Measurements from ENCODE around the gene CRTC3.
A peak's percentile ranks its signal among the peaks of the same experiment; 100 is the strongest.
"Not testable (repeated sequence)": the region's sequence is repeated elsewhere in the genome, so short reads cannot be mapped to it uniquely, and the experiment has no call there.

Gene CRTC3

DNA sequence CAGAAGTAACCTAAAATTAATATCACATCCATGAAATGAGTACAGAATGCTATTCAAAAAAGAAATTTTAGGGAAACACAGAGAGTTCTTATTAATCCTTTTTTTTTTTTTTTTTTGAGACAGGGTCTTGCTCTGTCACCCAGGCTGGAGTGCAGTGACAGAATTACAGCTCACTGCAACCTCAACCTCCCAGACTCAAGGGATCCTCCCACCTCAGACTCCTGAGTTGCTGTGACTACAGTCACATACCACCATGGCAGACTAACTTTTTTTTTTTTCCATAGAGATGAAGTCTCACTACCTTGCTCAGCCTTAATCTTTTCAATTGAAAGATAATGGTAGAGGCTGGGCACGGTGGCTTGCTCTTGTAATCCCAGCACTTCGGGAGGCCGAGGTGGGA, 6.3 kb upstream of the CRTC3 start:
- DNase-seq (ENCODE audit: low spot score): no peak

DNA sequence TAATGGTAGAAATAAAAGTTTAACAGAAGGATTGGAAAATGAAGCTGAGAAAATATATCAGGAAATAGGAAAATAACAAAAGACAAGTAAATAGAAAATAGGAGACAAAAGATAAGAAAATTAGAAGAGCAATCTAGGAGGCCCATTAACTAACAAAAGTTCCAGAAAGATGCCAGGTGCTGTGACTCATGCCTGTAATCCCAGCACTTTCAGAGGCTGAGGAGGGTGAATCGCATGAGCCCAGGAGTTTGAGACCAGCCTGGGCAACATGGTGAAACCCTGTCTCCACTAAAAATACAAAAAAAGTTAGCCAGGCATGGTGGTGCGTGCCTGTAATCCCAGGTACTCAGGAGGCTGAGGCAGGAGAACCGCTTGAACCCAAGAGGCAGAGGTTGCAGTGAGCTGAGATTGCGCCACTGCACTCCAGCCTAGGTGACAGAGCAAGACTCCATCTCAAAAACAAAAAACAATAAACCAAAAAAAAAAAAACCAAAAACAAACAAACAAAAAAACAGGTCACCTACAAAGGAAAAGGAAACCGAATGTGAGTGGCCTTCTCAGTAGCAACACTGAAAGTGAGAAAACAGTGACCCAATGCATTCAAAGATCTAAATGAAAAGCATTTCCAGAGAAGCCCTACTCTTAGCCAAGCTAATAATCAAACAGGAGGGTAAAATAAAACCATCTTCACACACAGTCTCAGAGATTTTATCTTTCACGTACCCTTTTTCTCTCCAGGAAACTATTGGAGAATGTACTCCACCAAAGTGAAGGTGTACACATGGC, 5.5 kb upstream of the CRTC3 start:
- not testable (repeated sequence) for DNase-seq (ENCODE audit: low spot score)

DNA sequence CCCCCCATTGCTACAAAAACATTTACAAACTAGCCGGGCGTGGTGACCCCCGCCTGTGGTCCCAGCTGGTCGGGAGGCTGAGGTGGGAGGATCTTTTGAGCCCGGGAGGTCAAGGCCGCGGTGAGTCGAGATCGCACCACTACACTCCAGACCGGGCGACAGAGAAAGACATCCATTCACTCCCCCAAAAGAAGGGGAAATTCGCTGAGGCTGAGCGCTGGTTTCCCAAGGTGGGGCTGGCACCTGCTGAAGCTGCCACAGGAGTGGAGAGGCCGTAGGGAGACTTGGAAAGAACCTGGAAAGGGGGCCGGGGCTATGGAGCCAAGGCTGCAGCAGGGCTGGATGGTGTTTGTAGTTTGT, 732 bp upstream of the CRTC3 start:
- peak; percentile 31 for DNase-seq (ENCODE audit: low spot score)

DNA sequence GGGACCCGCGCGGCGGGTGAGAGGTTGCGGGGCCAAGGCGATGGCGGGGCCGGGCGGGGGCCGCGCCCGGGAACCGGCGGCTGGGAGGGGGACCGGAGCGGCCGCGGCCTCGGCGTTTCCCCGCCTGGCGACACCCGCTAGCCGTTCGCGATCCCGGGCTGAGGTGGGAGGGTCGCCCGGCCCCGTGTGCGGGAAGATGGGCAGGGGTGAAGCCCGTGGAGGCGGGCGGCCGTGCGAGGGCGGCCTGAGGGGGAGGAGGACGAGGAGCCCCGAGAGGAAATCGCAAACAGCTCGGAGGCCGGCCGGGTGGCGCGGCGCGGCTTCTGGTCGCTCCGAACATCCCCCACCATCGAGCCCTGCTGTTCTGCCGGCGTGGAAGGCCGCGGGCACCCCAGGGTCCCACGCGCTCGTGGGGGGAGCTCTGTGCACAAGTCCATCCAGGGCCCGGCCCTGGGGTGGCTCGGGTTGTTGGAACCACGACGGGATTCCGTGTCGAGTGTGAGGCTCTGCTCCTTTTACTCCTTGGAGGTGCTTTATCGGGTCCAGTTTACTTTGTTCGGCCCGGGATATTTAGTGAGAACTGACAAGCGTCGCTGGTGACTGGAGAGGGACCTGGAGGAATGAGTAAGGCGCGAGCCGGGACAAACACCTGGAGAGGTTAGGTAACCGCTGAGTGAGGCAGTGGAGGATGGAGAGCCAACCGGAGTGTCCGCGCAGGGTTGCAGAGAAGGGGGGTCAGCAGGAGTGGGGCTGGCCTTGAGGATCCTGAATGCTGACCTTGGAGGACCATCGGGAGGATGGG, 728 bp downstream of the CRTC3 start:
- peak; percentile 45 for DNase-seq (ENCODE audit: low spot score)

DNA sequence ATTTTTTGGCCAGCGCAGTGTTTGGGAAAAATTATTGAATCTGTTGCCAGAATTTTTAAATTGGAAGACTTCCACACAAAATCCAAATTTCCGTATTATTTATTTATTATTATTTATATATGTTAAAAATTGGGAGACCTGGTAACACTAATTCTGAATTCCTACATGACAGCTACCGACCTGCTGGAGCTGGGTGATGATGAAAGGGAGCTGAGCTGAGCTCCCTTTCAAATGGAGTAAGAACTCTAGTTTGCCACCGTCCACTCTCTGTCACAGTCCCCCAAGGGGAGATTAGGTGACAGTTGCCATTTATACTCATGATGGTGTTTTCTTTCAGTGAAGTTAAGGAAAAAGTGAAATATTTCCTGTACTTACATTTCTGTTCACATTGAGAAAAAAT, 1.4 kb downstream of the CRTC3 start:
- peak; percentile 28 for DNase-seq (ENCODE audit: low spot score)

DNA sequence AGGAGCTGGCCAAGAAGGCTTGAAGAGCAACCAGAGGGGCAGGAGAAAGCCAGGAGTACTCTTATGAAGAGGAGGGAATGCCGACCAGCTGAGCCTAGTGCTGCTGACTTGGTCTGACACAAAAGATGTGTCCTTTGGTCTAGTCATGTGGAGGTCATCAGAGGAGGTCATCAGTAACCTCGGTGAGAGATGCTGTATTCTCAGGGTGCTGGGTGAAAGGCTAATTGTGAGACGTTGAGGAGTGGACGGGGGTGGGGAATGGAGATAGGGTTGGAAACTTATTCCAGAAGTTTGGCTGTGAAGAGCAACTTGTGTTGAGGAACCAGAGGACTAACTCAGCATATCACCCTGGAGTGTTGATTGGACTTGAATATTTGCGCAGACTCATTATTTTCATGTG, 5.5 kb downstream of the CRTC3 start:
- no peak for DNase-seq (ENCODE audit: low spot score)

DNA sequence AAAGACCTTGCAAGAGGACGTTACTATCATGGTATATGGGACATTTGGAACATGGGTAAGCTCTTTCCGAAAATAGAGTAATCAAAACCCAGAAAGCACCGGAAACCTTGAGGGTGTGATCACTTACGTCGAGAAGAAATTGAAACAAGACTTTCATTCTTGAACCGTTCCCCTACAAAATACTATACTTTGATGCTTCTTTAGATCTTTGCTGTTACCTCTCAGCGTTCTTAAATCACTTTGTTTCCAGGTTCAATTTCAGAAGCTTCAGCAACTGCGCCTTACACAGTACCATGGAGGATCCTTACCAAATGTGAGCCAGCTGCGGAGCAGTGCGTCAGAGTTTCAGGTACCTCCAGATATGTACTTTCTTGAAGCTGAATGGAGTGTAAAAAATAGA, 10.1 kb downstream of the CRTC3 start:
- no peak for DNase-seq (ENCODE audit: low spot score)

DNA sequence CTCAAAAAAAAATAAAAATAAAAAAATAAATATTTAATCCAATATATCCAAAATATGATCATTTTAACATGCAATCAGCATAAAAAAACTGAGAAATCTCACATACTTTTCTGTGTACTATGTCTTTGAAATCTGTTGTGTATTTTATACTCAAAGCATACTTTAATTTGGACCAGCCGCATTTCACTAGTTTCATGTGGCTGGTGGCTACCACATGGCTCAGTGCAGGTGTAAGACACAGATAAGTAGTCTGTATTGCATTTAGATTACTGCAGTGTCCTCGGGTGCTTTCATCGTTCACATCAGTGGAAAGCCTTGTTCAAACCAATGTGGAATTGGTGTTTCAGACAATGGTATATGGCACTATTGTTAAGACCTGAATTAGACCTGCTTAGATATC, 11.0 kb downstream of the CRTC3 start:
- no peak for DNase-seq (ENCODE audit: low spot score)

DNA sequence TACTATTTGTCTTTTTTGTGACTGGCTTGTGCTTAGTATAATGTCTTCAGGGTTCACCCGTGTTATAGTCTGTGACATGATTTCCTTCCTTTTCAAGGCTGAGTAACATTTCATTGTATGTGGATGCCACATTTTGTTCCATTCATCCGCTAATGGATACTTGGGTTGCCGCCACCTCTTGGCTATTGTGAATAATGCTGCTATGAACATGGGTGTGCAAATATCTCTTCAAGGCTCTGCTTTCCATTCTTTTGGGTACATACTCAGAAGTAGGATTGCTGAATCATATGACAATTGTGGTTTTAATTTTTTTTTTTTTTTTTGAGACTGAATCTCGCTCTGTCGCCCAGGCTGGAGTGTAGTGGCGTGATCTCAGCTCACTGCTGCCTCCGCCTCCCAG, 15.4 kb downstream of the CRTC3 start:
- DNase-seq (ENCODE audit: low spot score): no peak

DNA sequence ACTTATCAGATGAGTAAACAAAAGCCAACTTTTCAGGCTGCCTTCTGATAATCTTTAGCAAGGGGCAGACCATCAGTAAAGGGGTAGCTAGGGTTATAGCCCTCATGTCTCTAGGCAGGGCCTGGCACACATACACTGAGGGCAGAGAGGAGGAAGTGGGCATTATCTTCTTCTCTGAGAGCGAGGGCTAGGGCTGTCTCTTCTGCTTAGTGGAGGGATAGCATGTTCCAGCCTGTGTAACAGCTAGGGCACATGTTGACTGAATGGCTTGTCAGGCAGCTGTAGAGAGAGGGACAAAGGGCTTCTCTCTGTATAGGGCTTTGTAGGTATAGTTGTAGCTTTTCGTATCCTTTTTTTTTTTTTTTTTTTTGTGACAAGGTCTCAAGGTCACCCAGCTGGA, 17.8 kb downstream of the CRTC3 start:
- DNase-seq (ENCODE audit: low spot score): no peak

DNA sequence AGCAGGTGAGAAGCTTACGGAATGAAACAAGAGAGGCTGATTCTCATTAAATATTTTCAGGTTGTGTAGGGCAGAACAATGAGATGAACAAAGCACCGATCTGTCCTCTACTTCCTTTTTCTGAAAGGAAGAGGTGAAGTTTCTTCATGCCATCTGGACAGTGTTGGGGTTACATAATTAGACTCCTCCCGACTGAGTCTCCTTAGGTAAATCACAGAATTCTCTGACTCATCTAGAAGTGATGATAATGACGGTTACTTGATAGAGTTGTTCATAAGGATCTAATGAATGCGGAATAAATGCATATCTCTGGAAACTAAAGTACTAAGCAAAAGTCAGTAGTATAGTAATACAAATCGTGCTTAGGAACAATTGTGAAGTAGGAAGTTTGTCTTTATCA, 21.2 kb downstream of the CRTC3 start:
- DNase-seq (ENCODE audit: low spot score): peak; percentile 61

DNA sequence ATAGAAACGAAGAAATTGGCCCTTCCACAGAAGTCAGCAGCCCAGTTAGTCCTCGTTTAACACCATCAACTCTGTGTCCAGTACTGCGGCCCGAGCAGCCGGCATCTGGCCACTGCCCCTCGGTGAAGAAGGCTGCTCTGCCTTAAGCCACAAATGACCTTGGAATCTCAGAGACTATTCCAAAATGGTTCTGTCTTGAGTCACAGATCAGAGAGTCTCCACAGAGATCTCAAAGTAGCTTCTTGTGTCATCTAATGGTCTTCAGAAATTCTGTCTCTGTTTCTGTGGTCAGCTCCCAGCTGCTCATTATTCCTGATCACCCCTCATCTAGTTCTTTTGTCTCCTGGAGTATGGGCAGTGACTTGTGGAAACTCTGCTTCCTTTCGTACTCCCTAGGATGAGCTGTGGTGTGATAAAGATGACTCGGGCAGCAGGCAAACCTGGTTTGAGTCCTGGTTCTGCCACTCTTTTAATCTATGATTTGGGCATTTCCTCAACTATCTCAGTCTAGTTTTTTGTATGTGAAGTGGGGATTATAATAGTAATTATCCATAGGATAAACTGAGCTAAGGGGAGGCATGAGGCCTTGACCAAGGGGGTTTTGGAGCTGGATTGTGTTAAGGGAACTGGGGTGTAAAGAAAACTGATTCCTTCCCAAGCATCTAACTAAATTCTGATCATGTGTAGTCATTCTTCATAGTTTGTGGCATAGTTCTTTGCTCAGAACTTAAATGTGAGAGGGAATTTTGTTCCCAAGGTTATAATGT, 22.6 kb downstream of the CRTC3 start:
- DNase-seq (ENCODE audit: low spot score): no peak

DNA sequence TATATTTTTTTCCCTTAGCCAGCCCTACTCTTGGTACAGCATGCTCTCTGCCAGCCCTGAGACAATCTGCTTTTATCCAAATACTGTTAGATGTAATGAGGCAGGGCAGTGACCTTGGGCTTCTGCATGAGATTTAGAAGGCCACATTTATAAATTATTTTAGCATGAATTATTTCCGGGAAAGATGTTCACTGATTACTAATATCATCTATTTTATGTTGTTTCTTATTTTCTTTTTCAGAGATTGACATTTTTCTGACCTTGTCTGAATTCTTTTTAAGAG, 23.1 kb downstream of the CRTC3 start:
- DNase-seq (ENCODE audit: low spot score): no peak

DNA sequence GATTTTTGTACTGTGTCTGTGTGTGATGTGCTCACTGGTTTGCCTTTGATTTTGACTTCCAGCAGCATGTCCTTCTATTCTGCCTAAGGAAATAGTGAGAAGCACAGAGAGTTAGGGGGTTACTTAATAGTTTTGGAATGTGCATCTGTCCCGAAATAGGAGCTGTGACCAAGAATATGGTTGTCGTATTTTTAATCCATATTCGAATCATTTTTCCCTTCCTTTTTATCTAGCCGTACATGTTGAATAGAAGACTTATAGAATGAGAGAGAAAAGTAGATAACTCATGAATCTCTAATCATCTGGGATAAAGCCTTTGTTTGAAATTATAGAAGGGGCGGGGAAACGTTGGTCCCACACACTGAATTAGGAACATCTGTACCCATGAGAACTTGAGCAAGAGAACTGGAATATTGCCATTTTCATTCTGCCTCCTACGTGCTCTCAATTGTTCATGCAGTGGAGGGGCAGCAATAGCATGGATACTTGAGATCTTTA, 23.6 kb downstream of the CRTC3 start:
- DNase-seq (ENCODE audit: low spot score): no peak

DNA sequence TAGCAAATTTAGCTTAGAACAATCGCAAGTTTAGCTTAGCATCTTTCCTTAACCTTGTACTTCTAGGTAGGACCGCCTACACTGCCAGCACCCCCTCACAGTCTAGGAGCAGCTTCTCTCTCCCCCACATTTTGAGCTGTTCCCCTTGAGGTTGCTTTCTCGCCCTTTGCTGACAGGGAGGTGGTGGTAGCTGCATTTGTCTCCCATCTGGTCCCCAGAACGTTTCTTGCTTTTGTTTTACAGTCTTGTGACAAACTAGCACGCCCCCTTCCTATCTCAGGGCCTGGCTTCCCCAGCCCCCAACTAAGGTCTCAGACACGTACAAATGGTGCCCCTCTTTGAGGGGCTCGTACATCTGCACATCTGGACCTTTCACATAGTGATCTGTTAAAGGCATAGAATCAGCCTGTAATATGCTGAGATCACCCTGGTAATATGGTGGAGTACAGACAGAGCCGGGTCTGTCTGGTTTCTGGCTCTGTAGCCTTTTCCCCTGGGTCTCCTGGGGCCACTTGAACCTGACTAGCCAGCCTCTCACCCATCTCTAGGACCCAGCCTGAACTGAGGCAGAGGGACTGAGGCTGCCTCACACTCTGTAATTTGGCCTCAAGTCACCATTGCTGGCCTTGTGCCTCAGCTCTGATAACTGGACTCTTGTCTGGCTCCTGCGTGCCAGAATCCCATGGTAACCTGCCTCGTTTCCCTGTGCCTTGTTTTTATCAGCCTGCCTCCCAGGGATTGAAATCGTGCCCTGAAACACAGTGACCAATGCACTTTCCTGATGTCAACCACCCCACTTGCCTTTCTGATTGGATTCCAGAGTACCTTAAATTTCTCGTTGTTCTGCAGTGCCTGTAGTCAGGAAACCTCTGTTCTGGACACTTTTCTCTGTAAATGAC, 27.7 kb downstream of the CRTC3 start:
- DNase-seq (ENCODE audit: low spot score): peak; percentile 95

DNA sequence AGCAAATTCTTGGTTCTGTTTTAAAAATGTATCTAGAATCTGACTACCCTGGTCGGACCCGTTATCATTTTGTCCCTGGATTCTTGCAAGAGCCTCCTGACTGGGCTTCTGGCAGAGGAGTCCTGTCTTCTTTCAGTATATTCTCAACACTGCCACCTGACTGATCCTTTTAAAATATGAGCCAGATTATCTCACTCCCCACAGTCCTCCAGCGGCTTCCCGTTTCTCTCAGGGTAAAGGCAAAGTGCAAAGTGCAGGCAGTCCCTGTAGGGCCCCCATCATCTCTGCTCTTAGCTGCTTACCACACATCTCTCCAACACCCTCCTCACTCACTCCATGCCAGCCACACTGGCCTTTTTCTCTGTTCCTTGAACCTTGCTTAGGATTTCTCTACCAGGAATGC, 28.4 kb downstream of the CRTC3 start:
- peak; percentile 62 for DNase-seq (ENCODE audit: low spot score)

DNA sequence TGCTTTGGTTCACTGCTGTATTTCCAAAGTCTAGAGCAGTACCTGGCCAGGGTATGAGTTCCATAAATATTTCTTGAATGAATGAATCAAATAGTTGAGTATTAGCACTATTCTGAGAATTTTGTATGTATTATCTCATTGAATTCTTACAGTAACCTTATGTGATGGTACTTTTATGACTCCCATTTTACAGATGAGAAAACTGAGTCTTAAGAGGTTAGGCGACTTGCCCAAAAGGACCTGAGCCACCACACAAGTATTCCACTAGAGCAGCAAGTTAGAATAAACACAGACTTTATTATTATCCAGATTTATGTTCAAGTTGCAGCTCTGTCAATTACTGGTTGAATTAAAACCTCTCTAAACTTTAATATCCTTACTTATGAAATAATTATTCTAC, 29.4 kb downstream of the CRTC3 start:
- DNase-seq (ENCODE audit: low spot score): no peak

DNA sequence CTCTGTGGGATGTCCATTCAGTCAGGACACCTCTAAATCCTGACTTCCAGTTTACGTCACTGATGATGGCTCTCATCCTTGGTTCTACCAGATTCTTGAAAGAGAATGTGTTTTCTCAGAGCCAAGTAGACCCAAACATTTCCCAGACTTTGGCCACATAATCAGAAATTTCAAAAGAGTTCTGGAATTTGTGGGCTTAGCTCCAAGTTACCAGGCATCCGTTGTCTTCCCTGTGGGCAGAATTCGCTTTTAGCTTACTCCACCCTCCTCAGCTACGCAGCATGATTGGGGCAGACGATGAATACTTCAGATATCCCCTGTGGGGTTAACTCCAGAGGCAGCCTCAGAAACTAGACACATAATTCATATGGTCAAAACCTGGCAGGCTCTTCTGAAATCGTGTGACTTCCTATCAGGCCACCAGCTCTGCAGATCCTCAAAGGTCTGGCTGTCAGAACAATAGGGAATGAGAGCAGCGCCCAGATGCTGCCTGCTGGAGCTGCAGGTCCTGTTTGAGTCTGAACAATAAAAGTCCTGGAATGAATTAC, 30.6 kb downstream of the CRTC3 start:
- DNase-seq (ENCODE audit: low spot score): no peak

DNA sequence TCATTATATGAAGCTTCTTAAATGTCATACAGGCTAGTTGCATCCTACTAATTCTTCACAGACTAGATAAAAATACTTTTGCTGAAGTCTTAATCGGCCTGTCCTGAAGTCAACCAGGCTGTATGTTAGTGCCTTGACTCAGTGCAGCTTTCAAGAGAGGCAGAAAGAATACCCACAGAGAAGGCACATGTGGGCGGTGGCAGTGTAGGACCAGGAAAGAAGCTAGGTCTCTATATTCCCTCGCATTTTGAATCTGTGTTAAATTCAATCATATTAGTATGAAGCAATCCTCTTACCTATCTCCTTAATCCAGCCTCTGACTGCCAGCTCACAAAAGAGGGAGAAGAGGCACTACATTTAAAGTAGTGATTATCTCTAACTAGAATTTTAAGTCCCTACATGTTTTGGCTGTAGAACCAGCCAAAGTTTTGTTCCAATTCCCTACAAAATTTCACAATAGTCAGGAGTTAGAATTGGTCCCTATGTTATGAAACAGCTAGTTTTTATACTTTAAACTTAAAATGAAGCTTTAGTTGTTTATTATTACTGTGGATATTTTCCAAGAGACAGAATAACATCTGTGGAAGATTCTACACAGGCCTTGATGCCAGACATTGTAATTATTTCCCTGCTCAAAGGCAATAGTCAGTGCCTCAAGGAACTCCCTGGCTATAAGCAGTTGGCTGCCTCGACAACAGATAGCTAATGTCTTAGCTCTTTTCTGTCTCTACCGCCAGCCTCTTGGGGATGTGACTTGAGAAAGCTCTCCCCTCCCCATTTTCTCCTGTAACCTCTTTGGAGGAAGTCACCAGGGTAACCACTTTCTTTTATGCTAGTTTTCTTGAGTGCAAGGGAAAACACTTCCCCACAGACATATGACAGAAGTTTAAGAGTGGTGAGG, 31.9 kb downstream of the CRTC3 start:
- no peak for DNase-seq (ENCODE audit: low spot score)

DNA sequence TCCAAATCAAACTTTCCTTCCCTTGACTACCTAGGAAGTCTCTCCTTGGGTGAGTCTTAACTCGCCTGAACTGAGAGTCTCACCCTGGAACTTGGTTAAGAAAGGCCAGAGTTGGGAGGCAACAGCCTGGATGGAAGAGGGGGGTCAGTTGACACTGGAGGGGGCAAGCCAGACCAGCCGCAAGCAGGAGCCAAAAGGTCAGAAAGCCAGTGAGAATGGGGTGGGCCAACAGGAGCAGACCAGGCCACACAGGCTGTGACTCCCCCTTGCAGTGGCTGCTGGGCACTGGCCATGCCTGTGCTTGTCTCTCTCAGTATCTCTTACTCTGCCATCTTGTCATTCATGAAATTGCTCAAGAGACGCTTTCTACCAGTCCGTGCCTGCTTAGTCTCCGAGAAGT, 32.9 kb downstream of the CRTC3 start:
- DNase-seq (ENCODE audit: low spot score): no peak

DNA sequence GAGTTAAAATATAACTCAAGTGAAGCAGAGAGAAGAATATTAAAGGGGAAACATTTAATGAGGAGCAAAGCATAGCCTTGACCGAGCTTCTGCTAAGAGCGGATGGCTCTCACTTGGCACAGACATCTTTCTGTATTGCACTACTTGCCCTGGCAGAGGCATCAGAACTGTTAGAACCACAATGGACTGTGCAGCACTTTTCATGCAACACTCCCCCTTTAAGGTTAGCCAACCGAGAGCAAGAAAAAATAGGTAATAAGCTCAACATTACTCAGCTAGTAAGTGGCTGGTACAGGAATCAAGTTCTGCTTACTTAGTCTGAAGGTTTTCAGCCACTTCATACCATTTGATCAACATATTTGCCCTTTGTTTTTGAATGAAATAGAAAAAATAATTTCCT, 33.7 kb downstream of the CRTC3 start:
- DNase-seq (ENCODE audit: low spot score): no peak

Measured in cerebellar cortex (tissue), 1 donor.